Measurements from ENCODE around the gene COMMD4.
"Not testable (repeated sequence)": the region's sequence is repeated elsewhere in the genome, so short reads cannot be mapped to it uniquely, and the experiment has no call there.

COMMD4 gene

DNA sequence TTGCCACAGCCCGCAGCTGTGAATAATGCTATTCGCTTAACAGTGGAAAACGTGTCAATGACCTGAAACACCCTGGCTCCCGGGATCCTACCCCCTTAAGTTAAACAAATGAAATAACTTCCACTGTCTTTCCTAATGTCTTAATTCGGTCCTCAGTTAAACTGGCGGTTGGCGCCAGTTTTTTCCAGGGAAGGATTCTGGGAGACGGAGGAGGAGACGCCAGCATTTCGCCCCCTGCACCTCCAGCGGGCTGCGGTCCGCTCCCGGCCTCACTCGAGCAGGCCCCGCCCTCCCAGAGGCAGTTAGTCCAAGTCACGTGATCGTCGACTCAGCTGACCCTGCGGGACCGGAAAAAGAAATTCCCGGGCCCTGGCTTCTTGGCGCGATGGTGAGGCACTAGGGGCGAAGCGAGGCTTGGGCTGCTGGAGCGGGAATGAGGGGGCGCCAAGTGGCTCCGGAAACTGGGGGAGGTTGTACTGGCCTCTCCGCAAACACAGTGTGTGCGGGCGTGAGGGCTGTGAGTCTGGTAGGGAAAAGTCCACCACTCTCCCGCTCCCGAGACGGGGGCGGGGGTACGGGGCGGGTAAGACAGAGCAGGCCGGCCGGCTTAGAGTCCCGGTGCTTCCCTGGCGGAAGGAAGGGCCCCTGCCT is at the start of gene COMMD4:
COMMD4 (plus strand) TSS at position 359 of the 651 bp plus-strand sequence; CDS start at position 386, 27 bp downstream.
- TF ChIP-seq, protein P1, sequence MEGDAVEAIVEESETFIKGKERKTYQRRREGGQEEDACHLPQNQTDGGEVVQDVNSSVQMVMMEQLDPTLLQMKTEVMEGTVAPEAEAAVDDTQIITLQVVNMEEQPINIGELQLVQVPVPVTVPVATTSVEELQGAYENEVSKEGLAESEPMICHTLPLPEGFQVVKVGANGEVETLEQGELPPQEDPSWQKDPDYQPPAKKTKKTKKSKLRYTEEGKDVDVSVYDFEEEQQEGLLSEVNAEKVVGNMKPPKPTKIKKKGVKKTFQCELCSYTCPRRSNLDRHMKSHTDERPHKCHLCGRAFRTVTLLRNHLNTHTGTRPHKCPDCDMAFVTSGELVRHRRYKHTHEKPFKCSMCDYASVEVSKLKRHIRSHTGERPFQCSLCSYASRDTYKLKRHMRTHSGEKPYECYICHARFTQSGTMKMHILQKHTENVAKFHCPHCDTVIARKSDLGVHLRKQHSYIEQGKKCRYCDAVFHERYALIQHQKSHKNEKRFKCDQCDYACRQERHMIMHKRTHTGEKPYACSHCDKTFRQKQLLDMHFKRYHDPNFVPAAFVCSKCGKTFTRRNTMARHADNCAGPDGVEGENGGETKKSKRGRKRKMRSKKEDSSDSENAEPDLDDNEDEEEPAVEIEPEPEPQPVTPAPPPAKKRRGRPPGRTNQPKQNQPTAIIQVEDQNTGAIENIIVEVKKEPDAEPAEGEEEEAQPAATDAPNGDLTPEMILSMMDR (IDR thresholded peaks at IDR 0.05; ENCODE audit: low read depth, low read length, missing control alignments) = no peak
- DNase-seq (ENCODE audit: low read depth) = peak; percentile 68
- peak within 1 kb of the TSS; percentile 90 for H3K4me3 ChIP-seq (ENCODE audit: low read depth, low read length)

DNA sequence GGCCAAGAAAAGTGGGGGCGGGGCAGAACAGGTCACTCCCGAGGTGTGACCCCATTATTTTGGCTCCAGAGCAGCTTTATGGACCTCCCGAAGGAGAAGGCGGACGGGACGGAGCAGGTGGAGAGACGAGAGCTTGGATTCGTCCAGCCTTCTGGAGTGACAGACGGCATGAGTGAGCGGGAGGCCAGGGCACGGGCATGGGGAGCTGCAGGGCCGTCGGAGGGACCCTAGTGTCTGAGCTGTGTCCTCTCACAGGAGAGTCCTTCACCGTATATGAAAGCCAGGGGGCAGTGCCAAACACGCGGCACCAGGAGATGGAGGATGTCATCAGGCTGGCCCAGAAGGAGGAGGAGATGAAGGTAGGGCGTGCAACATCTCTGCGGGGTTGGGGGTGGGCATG is 42.2 kb upstream of the COMMD4 start:
- DNase-seq (ENCODE audit: low read depth); H3K4me3 ChIP-seq (ENCODE audit: low read depth, low read length): not testable (repeated sequence)

DNA sequence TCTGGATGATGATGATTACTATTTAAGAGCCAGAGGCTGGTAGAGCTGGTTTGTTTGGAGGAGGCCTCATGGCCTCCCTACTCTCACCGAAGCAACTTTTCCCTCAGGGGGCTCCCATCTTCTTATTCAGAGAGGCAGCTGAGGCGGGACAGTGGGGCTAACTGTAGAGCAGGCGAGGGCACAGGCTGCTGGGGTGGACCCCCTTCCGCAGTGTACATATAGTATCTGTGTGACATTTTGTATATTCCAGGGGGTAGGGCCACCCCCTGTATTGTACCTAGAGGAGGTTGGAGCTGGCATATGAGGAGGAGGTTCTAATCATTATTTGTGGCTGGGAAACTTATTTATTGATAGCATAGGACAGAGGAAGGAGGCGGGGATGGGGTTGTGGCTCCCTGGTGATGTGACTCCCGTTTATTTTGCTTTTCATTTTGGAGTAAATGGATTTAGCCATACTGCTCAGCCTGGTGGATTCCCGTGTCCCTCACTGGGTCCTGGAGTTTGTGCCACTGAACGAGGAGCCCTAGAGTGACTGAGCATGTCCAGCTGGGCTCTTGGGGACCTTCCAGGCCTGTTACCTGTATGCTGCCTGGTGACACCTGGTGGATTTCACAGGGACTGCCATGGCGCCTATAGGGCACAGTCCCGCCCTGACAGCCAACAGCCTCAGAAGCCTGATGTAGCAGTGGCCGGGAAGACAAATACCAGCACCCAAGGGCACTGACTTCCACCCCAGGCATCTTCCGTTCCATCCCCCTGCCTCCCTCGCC is 37.1 kb upstream of the COMMD4 start:
- not testable (repeated sequence) for H3K4me3 ChIP-seq (ENCODE audit: low read depth, low read length); DNase-seq (ENCODE audit: low read depth)

DNA sequence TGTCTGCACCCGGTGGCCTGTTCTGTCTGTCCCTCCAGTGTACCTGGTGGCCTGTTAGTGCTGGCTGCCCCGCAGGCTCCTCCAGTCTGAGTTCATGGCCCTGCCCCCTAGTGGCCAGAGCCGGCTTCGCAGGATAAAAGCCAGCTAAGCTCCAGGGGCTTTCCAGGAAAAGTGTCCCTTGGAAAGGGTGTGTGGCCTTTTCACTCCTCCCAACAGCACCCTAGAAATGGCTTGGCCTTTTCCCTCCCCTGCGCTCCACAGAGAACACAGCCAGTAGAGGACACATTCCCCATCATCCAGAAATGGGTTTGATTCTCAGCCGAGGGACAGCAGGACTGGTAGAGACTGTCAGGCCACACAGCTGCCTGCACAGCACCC is 36.6 kb upstream of the COMMD4 start:
- TF ChIP-seq, protein P1 (IDR thresholded peaks at IDR 0.05; ENCODE audit: low read depth, low read length, missing control alignments) = peak; percentile 46
- H3K4me3 ChIP-seq (ENCODE audit: low read depth, low read length); DNase-seq (ENCODE audit: low read depth): not testable (repeated sequence)

DNA sequence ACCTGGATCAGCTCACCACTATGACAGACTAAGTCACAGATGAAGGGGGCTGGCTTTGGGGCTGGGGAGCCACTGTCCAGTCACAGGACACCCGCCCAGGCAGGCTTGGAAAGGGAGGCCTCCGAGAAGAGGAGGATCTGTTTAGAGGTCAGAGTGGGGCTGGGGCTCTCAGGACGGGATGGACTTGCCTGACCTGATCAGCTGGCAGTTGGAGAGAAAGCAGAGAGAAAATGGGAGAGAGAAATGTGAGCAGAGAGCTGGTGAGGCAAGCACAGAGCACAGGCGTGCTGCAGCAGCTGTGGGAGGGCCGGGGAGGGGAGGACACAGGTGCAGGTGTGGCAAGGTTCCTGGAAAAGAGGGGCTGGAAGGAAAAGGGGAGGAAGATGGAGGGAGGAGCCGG is 35.8 kb upstream of the COMMD4 start:
- not testable (repeated sequence) for H3K4me3 ChIP-seq (ENCODE audit: low read depth, low read length); DNase-seq (ENCODE audit: low read depth)

DNA sequence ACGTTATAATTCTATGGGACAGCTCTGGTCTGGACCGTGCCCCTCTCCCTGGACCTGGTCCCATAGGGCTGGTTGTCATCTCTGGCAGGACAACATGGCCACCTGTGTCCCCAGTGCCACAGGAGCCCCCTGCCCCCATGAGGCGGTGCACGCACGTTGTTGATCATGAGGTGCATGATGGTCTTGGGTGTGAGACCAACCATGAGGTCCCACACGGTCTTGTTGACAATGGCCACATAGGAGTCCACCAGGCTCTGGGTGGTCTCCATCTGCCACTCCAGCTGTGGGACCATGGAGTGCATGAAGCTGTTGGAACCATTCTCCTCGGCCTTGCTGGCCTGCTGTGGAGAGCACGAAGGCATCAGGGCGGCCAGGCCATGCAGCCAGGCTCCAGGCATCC is 33.5 kb upstream of the COMMD4 start:
- no peak for DNase-seq (ENCODE audit: low read depth)
- TF ChIP-seq, protein P1 (IDR thresholded peaks at IDR 0.05; ENCODE audit: low read depth, low read length, missing control alignments) = no peak
- H3K4me3 ChIP-seq (ENCODE audit: low read depth, low read length) = no peak overlapping the region

DNA sequence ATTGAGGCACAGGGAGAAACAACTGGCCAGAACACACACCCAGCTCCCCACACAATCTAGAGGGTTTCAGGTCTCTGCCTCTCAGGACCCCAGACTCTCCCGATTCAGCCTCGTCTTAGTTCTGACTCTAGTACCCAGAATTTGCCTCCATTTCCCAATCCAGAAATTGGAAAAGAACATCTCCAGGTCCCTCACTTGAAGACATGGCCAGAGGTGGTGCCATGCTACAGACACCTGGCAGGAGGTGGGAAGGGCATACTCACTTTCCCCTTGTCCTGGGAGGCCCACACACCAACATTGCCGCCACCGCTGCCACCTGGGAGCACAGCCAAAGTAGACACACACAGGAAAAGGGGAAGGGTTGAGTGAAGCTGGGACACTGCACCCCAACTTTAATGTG is 33.1 kb upstream of the COMMD4 start:
- not testable (repeated sequence) for H3K4me3 ChIP-seq (ENCODE audit: low read depth, low read length); DNase-seq (ENCODE audit: low read depth)

DNA sequence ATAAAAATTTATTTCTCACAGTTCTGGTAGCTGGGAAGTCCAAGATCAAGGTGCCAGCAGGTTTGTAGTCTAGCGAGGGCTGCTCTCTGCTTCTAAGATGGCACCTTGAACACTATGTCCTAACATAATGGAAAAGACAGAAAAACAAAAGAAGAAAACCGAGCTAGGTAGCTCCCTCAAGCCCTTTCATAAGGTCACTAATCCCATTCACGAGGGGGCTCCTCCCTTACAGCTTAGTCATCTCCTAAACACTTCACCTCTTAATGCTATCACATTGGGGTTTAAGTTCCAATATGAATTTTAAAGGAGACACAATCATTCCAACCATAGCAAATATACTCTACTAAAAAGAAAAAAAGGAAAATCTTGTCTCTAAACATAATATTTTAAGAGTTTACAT is 29.7 kb upstream of the COMMD4 start:
- DNase-seq (ENCODE audit: low read depth) = no peak
- no peak overlapping the region for H3K4me3 ChIP-seq (ENCODE audit: low read depth, low read length)
- TF ChIP-seq, protein P1 (IDR thresholded peaks at IDR 0.05; ENCODE audit: low read depth, low read length, missing control alignments) = no peak

DNA sequence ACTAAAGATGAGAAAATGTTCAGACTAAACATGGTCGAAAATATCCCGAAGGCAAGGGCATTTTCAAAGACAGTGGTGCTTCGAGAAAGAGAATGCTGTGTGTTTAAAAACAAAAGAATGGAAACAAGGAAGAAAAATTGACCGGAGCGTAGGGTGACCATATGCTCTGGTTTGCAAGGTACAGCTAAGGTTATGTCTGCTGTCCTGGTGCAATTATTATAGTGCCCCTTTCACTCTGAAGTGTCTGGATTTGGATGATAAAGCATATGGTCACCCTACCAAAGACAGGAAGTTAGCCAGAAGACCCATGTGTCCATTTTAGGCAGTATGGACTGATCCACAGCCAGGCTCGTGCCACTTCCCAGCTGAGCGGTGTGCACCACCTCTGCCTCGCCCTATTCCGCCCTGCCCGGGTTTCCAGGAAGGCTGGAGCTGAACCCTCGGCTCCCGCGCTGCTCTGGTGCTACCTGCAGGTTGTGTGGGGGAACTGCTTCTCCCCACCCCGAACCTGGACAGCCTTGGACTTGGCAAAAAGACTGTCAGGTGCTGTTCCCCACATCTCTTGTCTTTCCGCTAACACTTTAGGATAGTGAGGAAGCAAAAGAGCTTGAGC is 28.0 kb upstream of the COMMD4 start:
- H3K4me3 ChIP-seq (ENCODE audit: low read depth, low read length) = no peak overlapping the region
- peak; percentile 2 for DNase-seq (ENCODE audit: low read depth)
- TF ChIP-seq, protein P1 (IDR thresholded peaks at IDR 0.05; ENCODE audit: low read depth, low read length, missing control alignments) = peak; percentile 75
